CD4-positive, alpha-beta T cell treated with Interleukin-15 for 4 hours (primary cell): Measurements from ENCODE around the gene UROS.

Experiments used
- DNase-seq: peaks from one replicate; pipeline ENCODE4 v3.0.0-alpha.2; 2020; ENCODE audit warnings: low spot score

UROS gene

DNA sequence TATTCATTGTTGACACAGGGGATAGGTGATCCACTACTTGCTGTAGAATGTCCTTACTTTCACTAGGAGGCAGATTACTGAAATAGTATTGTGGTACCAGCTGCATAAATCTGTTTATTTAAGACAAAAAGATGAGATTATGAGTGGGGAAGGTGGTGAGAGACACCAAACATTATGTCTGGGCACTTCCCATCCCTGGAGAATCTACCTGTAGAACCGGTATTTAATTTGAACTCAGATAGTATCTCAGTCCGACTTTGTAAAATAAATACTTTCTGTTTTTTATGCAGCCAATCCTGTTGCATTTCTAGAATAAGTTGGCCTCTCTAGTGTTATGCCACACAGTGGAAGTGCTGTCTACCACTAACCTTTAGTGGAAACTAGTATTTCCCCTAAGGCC, 13.7 kb upstream of the UROS start:
- no peak for DNase-seq

- DNase-seq = no peak
Observed at GRCh38 chr10:125828311-125828710, 5.3 kb upstream of the UROS start.

DNA sequence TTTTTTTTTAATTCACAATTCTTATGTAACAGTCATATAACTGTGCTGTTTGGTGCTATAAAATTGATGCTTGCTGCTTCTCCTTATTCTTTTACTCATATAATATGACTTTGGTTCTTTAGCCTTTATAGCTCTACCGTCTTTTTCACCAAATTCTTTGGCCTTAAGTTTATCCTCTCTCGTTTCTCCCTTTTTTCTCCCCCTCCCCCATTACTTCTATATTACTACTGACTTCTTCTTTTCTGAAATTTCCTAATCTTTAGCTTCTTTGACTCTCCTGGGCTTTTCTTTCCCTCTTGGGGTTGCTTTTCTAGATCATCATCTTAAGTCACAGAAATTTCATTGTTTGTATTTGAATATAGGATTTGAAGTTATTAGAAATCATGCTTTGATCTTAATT, 4.1 kb upstream of the UROS start:
- no peak for DNase-seq

- no peak for DNase-seq
Observed at GRCh38 chr10:125824736-125825135, 1.7 kb upstream of the UROS start.

DNA sequence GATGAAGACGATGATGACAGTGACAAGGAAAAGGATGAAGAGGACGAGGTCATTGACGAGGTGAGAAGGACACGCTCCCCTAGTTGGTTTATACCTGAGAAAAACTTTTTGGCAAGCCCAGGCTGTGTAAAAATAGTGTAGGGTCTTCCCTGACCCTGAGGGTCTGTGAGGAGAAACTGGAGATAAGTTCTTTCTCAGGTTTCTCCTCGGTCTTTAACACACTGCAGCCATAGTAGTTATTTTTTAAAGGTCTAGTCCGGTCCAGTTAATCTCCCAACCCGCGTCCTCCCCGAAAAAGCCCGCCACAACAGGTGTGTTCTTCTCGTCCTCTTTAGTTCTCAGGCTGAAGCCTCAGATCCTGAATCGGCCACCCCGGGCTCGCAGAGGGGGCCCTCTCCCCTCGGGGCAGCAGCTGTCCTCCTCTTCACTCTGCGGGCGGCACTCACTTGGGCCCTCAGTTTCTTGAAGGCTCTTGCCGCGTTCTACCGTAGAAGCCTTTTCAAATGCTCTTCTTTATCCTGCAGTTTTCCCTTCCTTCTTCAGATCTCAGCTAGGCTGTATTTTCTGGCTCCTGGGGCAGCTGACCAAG, 699 bp upstream of the UROS start:
- DNase-seq = no peak

- DNase-seq = no peak
Observed at GRCh38 chr10:125820701-125821100, 2.4 kb downstream of the UROS start.

GRCh38 chr10:125817337-125817946, 5.6 kb downstream of the UROS start:
- no peak for DNase-seq

GRCh38 chr10:125816548-125816947, 6.5 kb downstream of the UROS start:
- no peak for DNase-seq

- no peak for DNase-seq
Observed at GRCh38 chr10:125815764-125816163, 7.3 kb downstream of the UROS start.

GRCh38 chr10:125812128-125812750, 10.8 kb downstream of the UROS start:
- DNase-seq = no peak

- DNase-seq = no peak
Observed at GRCh38 chr10:125811251-125811650, 11.8 kb downstream of the UROS start.

- no peak for DNase-seq
Observed at GRCh38 chr10:125808047-125808446, 15.0 kb downstream of the UROS start.

GRCh38 chr10:125802739-125803138, 20.3 kb downstream of the UROS start:
- DNase-seq = no peak

- no peak for DNase-seq
Observed at GRCh38 chr10:125802131-125802530, 20.9 kb downstream of the UROS start.

GRCh38 chr10:125801574-125801973, 21.5 kb downstream of the UROS start:
- no peak for DNase-seq

- no peak for DNase-seq
Observed at GRCh38 chr10:125799451-125800182, 23.4 kb downstream of the UROS start.

DNA sequence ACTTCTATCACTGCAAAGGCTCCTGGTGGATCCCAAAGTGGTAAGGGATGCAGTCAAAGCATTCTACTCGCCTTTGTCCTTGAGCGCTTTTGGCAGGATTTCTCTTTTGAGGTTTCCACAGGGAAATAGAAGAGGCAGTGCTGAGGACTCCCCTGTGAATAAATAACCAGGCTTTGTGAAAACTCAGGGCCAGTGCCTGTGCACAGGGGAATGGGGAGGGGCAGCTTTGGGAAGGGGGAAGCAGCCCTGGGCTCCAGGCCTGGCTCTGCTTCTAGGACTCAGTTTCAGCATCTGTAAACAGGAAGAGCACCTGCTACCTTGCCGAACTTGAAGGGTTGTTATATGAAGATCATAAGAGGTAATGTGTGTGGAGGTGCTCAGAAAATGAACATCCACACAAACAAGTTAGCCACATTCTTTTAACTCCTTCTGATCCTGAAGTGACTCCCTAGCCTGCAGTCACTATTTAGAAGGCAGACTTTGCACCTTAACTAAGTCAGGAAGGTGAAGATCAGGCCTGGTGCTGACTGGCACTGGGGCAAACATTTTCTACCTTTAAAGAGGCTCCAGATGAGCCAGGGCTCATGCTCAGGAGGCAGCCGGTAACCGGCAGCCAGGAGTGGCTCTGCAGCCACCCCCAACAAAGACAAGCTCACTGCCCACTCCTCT, 24.9 kb downstream of the UROS start:
- no peak for DNase-seq

DNA sequence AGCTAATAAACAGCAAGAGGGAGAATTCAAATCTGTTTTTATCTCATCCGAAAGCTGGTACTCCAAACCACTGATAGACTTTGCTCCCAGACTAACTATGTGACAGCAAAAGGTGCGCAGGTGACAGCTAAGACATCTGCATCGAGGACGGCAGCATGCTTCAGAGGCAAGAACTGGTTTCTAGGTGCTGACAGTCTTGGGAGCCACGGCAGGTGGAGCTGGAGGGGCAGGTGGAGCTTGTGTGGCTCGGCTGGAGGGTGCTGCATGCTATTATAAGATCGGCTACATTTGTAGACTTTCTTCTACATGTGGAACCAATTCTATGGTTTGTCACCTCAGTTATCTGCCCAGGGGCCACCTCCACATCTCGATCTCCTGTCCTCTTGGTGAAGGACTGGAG, 25.6 kb downstream of the UROS start:
- no peak for DNase-seq

- no peak for DNase-seq
Observed at GRCh38 chr10:125795637-125796190, 27.3 kb downstream of the UROS start.

GRCh38 chr10:125795128-125795527, 27.9 kb downstream of the UROS start:
- no peak for DNase-seq

DNA sequence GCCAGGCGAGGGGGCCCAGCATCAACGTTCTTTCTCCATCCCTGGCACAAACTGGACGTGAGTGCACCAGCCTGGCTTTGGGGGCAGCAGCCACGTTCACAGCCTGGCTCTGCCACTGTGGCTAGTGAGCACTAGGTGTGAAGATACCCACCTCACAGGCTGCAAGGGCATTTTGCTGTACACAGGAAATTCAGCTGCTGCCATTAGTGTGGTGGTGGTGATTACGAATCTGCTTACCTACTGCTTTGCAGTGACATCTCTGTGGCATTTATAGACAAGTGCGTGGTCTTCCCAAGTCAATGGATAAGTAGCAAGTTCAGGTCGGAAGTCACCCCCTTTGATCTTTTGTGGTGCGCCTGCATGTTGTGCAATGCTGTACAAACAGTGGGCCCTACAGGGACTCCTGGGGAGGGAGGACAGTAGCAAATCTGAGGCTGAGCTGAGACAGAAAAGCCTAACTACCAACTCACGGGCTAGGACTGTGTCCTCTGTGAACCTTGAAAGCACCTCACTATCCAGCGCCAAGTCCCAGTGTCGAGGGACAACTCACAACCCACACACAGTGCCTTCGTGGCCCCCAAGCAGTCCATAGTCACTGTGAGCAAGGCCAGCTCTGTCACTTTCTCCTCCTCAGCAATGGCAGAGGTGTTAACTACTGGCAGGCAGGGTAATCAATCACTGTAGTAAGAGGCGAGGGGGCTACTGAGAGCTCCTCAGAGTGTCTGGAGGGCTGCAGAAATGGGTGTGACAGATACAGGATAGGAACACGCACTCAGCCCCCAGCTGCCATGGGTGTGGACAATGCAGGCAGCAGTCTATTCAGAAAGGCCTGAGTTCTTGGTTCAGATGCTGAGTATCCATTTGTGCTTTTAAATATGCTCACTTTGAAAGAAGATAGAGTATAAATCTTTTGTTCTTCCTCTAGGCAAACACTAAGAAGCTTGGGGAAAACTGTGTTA, 30.4 kb downstream of the UROS start:
- no peak for DNase-seq
